ENCODE results near the gene ARL17A.
"Not testable (repeated sequence)": the region's sequence is repeated elsewhere in the genome, so short reads cannot be mapped to it uniquely, and the experiment has no call there.

DNA sequence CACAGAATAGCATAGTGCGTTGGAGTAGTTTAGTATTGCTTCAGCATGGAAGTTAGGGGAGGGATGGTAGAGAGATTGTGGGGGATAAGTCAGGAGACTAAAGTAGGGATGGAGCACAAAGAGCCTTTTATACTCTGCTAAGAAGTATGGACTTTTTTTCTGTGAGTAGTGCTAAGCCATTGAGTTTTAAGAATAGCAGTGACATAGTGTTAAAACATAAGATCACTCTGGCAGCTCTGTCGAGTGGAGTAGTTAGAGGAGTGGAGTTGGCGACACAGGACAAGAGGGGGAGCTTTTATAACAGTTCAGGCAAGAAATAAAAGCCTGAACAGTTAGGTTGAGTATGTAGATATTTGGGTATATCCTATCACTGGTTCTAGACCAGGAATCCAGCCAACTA lies 100.7 kb downstream of the ARL17A start:
- TF ChIP-seq, protein P1, sequence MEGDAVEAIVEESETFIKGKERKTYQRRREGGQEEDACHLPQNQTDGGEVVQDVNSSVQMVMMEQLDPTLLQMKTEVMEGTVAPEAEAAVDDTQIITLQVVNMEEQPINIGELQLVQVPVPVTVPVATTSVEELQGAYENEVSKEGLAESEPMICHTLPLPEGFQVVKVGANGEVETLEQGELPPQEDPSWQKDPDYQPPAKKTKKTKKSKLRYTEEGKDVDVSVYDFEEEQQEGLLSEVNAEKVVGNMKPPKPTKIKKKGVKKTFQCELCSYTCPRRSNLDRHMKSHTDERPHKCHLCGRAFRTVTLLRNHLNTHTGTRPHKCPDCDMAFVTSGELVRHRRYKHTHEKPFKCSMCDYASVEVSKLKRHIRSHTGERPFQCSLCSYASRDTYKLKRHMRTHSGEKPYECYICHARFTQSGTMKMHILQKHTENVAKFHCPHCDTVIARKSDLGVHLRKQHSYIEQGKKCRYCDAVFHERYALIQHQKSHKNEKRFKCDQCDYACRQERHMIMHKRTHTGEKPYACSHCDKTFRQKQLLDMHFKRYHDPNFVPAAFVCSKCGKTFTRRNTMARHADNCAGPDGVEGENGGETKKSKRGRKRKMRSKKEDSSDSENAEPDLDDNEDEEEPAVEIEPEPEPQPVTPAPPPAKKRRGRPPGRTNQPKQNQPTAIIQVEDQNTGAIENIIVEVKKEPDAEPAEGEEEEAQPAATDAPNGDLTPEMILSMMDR (IDR thresholded peaks at IDR 0.05), result not testable (repeated sequence)
- not testable (repeated sequence) for TF ChIP-seq EP300 (IDR thresholded peaks at IDR 0.05); CEBPB (IDR thresholded peaks at IDR 0.05); POLR2A (IDR thresholded peaks at IDR 0.05; ENCODE audit: low read length); RAD21 (conservative IDR thresholded peaks at IDR 0.05 in 1 of 2, IDR thresholded peaks at IDR 0.05 in 1 of 2)

All from A549 (cell line).